ENCODE results near the gene PDGFD. TPM values are rescaled to one million over a fixed set of nuclear protein-coding genes. Genes with fewer than 3 reads are reported as not detected.

PDGFD gene
- total and polyA plus RNA-seq, 2 experiments from 2014 or later: 1.9 to 4.5 TPM

DNA sequence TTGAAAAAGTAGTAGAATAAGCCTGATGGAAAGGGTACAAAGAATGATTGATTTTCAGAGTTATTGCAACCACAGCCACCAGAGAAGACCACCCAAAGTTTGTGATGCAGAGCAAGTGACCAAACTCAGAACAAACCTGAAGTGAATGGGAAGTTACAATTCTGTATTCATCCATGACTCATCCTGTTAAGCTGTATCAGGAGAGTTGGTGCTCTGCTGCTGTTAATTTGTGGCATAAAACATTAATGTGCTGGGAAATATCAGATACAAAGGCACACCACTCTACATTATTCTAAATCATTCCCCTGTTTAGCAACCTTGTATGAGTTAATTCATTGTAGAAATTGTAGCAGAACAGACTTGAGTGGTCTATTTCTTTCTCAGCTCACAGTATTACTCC lies 19.6 kb upstream of the PDGFD start:
- H3F3A ChIP-seq (replicated peaks; ENCODE audit: low read depth): no peaks in the 10 kb centered on the region
- no peak overlapping the region for H3K27ac Mint-ChIP-seq
- no peaks in the 10 kb centered on the region for H3K9me3 Mint-ChIP-seq
- H3K27ac ChIP-seq (ENCODE audit: low read depth): no peak overlapping the region
- no peaks in the 10 kb centered on the region; the same call in 2 of the 3 replicates for H3K4me1 Mint-ChIP-seq
- DNase-seq (ENCODE audit: low spot score) (no peak), ATAC-seq (no peak)
- TF ChIP-seq, protein P1, sequence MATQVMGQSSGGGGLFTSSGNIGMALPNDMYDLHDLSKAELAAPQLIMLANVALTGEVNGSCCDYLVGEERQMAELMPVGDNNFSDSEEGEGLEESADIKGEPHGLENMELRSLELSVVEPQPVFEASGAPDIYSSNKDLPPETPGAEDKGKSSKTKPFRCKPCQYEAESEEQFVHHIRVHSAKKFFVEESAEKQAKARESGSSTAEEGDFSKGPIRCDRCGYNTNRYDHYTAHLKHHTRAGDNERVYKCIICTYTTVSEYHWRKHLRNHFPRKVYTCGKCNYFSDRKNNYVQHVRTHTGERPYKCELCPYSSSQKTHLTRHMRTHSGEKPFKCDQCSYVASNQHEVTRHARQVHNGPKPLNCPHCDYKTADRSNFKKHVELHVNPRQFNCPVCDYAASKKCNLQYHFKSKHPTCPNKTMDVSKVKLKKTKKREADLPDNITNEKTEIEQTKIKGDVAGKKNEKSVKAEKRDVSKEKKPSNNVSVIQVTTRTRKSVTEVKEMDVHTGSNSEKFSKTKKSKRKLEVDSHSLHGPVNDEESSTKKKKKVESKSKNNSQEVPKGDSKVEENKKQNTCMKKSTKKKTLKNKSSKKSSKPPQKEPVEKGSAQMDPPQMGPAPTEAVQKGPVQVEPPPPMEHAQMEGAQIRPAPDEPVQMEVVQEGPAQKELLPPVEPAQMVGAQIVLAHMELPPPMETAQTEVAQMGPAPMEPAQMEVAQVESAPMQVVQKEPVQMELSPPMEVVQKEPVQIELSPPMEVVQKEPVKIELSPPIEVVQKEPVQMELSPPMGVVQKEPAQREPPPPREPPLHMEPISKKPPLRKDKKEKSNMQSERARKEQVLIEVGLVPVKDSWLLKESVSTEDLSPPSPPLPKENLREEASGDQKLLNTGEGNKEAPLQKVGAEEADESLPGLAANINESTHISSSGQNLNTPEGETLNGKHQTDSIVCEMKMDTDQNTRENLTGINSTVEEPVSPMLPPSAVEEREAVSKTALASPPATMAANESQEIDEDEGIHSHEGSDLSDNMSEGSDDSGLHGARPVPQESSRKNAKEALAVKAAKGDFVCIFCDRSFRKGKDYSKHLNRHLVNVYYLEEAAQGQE (IDR thresholded peaks at IDR 0.05; ENCODE audit: unreplicated experiment): no peak
- no peak for TF ChIP-seq CREB1 (CRISPR knock-in tag; IDR thresholded peaks at IDR 0.05; ENCODE audit: low read depth)
- no peak for TF ChIP-seq EZH2 (IDR thresholded peaks at IDR 0.05; ENCODE audit: low read depth, unreplicated experiment)
- no peak for TF ChIP-seq ETS1 (IDR thresholded peaks at IDR 0.05)
- TF ChIP-seq, protein P2, sequence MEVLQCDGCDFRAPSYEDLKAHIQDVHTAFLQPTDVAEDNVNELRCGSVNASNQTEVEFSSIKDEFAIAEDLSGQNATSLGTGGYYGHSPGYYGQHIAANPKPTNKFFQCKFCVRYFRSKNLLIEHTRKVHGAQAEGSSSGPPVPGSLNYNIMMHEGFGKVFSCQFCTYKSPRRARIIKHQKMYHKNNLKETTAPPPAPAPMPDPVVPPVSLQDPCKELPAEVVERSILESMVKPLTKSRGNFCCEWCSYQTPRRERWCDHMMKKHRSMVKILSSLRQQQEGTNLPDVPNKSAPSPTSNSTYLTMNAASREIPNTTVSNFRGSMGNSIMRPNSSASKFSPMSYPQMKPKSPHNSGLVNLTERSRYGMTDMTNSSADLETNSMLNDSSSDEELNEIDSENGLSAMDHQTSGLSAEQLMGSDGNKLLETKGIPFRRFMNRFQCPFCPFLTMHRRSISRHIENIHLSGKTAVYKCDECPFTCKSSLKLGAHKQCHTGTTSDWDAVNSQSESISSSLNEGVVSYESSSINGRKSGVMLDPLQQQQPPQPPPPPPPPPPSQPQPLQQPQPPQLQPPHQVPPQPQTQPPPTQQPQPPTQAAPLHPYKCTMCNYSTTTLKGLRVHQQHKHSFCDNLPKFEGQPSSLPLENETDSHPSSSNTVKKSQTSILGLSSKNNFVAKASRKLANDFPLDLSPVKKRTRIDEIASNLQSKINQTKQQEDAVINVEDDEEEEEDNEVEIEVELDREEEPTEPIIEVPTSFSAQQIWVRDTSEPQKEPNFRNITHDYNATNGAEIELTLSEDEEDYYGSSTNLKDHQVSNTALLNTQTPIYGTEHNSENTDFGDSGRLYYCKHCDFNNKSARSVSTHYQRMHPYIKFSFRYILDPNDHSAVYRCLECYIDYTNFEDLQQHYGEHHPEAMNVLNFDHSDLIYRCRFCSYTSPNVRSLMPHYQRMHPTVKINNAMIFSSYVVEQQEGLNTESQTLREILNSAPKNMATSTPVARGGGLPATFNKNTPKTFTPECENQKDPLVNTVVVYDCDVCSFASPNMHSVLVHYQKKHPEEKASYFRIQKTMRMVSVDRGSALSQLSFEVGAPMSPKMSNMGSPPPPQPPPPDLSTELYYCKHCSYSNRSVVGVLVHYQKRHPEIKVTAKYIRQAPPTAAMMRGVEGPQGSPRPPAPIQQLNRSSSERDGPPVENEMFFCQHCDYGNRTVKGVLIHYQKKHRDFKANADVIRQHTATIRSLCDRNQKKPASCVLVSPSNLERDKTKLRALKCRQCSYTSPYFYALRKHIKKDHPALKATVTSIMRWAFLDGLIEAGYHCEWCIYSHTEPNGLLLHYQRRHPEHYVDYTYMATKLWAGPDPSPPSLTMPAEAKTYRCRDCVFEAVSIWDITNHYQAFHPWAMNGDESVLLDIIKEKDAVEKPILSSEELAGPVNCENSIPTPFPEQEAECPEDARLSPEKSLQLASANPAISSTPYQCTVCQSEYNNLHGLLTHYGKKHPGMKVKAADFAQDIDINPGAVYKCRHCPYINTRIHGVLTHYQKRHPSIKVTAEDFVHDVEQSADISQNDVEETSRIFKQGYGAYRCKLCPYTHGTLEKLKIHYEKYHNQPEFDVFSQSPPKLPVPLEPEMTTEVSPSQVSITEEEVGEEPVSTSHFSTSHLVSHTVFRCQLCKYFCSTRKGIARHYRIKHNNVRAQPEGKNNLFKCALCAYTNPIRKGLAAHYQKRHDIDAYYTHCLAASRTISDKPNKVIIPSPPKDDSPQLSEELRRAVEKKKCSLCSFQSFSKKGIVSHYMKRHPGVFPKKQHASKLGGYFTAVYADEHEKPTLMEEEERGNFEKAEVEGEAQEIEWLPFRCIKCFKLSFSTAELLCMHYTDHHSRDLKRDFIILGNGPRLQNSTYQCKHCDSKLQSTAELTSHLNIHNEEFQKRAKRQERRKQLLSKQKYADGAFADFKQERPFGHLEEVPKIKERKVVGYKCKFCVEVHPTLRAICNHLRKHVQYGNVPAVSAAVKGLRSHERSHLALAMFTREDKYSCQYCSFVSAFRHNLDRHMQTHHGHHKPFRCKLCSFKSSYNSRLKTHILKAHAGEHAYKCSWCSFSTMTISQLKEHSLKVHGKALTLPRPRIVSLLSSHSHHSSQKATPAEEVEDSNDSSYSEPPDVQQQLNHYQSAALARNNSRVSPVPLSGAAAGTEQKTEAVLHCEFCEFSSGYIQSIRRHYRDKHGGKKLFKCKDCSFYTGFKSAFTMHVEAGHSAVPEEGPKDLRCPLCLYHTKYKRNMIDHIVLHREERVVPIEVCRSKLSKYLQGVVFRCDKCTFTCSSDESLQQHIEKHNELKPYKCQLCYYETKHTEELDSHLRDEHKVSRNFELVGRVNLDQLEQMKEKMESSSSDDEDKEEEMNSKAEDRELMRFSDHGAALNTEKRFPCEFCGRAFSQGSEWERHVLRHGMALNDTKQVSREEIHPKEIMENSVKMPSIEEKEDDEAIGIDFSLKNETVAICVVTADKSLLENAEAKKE (CRISPR knock-in tag; IDR thresholded peaks at IDR 0.05): no peak
- no peak for TF ChIP-seq NANOG (IDR thresholded peaks at IDR 0.05; ENCODE audit: borderline replicate concordance)
- no peak for TF ChIP-seq CTCF (conservative IDR thresholded peaks at IDR 0.05; ENCODE audit: low read depth in 2 of 2)
- TF ChIP-seq JUNB (IDR thresholded peaks at IDR 0.05; ENCODE audit: unreplicated experiment): no peak
- TF ChIP-seq STAT1 (IDR thresholded peaks at IDR 0.05; ENCODE audit: unreplicated experiment): no peak
- TF ChIP-seq EZH2phosphoT487 (IDR thresholded peaks at IDR 0.05; ENCODE audit: unreplicated experiment): no peak
- no peaks in the 10 kb centered on the region for H3K79me2 ChIP-seq (replicated peaks; ENCODE audit: insufficient read depth)
- no peak overlapping the region for H2AFZ ChIP-seq
- H3K4me2 ChIP-seq: no peak overlapping the region
- H3K27me3 ChIP-seq (ENCODE audit: insufficient read depth): no peaks in the 10 kb centered on the region
- peaks cover 6% of the 10 kb centered on the region; the same call in 1 of the 2 replicates for H3K4me1 ChIP-seq (ENCODE audit: insufficient read depth)
- no peaks in the 10 kb centered on the region for H3K36me3 ChIP-seq (ENCODE audit: insufficient read depth)
- no peaks in the 10 kb centered on the region for H3K27me3 Mint-ChIP-seq (ENCODE audit: insufficient read depth, low read depth, poor library complexity)
- no peak overlapping the region for H3K4me3 ChIP-seq
- no peak overlapping the region for H3K4me3 Mint-ChIP-seq
- no peaks in the 10 kb centered on the region for H4K20me1 ChIP-seq (replicated peaks; ENCODE audit: insufficient read depth)
- no peaks in the 10 kb centered on the region for H3K9me2 ChIP-seq (ENCODE audit: insufficient read depth)
- H3K36me3 Mint-ChIP-seq (ENCODE audit: low read depth): no peaks in the 10 kb centered on the region
